A673 (cell line): Measurements from ENCODE around the gene CCBE1. TPM values are rescaled to one million over a fixed set of nuclear protein-coding genes. Genes with fewer than 3 reads are reported as not detected.

ENCODE experiments used
- BruUV-seq: library from RNA; stranded (reverse); fragments of 400-500 nt; replicated peaks from 2 replicates; lab custom pipeline; 2021; lab: Mats Ljungman, UMichigan
- CTCF ChIA-PET: fragments of 300-600 bp; sonication (Branson Sonifier 250); formaldehyde crosslinking; loops from one replicate; lab custom pipeline; 2022; ENCODE audit warnings: antibody characterized with exemption; lab: Charles Lee
- POLR2A ChIA-PET: fragments of 300-600 bp; sonication (Branson Sonifier 250); formaldehyde crosslinking; loops from one replicate; lab custom pipeline; 2022; ENCODE audit warnings: antibody characterized with exemption; ENCODE audit not compliant: low non-redundant PET; lab: Charles Lee
- DNase-seq: peaks from one replicate; pipeline ENCODE4 v3.0.0-alpha.2; 2015; ENCODE audit warnings: low spot score
- H3K27ac ChIP-seq: fragments of 200-600 bp; sonication (generic); 2 replicates; pipeline ENCODE4 v1.5.1; 2016; ENCODE audit warnings: mixed run types, low read depth, mild to moderate bottlenecking, mixed read lengths, antibody characterized with exemption, low read length; ENCODE audit not compliant: poor library complexity, severe bottlenecking
- H3K27me3 ChIP-seq: fragments of 200-600 bp; sonication (generic); replicated peaks from 2 replicates; pipeline ENCODE4 v1.6.1; 2017; ENCODE audit warnings: mixed run types, low read depth, mild to moderate bottlenecking, mixed read lengths, antibody characterized with exemption, low read length; ENCODE audit not compliant: insufficient read depth, poor library complexity
- H3K36me3 ChIP-seq: fragments of 200-600 bp; sonication (generic); 2 replicates; pipeline ENCODE4 v1.6.1; 2016; ENCODE audit warnings: mixed run types, mild to moderate bottlenecking, mixed read lengths, antibody characterized with exemption, low read length; ENCODE audit not compliant: insufficient read depth, poor library complexity, severe bottlenecking
- H3K4me1 ChIP-seq: fragments of 200-600 bp; sonication (generic); 2 replicates; pipeline ENCODE4 v1.6.1; 2017; ENCODE audit warnings: mixed run types, mild to moderate bottlenecking, mixed read lengths, antibody characterized with exemption, low read length; ENCODE audit not compliant: insufficient read depth, poor library complexity, severe bottlenecking
- H3K4me3 ChIP-seq: fragments of 200-600 bp; sonication (generic); 2 replicates; pipeline ENCODE4 v1.5.1; 2016; ENCODE audit warnings: low read depth, mixed run types, mild to moderate bottlenecking, mixed read lengths, low read length; ENCODE audit not compliant: poor library complexity, severe bottlenecking
- H3K9me3 ChIP-seq: fragments of 200-600 bp; sonication (generic); 2 replicates; pipeline ENCODE4 v1.6.1; 2016; ENCODE audit warnings: mixed run types, low read depth, mild to moderate bottlenecking, mixed read lengths, antibody characterized with exemption, low read length; ENCODE audit not compliant: poor library complexity, severe bottlenecking
- CTCF ChIP-seq: fragments of 300-800, 200-600 bp; sonication (generic); conservative IDR thresholded peaks from 2 replicates; pipeline ENCODE4 v1.5.1; 2017; ENCODE audit warnings: low read depth, mild to moderate bottlenecking, antibody characterized with exemption, low read length, moderate library complexity, mixed read lengths
- EZH2 ChIP-seq: fragments of 200-600 bp; sonication (generic); IDR thresholded peaks from 2 replicates; pipeline ENCODE4 v1.6.1; 2017; ENCODE audit warnings: borderline replicate concordance, low read depth, mild to moderate bottlenecking, mixed read lengths, antibody characterized with exemption, low read length; ENCODE audit not compliant: poor library complexity, severe bottlenecking
- intact Hi-C: fragments of 100-400 bp; cut with micrococcal nuclease; formaldehyde crosslinking; loops from one replicate; pipeline ENCODE4 v1.10.0; 2022; ENCODE audit not compliant: unreplicated experiment
- total RNA-seq: library from RNA; stranded (reverse); gene quantifications from 2 replicates; pipeline ENCODE4 v1.2.3, GENCODE V29; 2021

Gene CCBE1
- total RNA-seq, 1 experiment from 2014 or later: not detected

GRCh38 chr18:59509481-59510442 lies 187.5 kb downstream of the CCBE1 start:
- BruUV-seq: no TSS peak
- Histone ChIP-seq H3K9me3 (no peaks in the 10 kb centered on the region), H3K4me3 (no peak overlapping the region), H3K36me3 (no peaks in the 10 kb centered on the region), H3K4me1 (no peaks in the 10 kb centered on the region), H3K27me3 (peaks cover 5% of the 10 kb centered on the region), H3K27ac (no peak overlapping the region)
- DNase-seq: no peak
- ChIA-PET POLR2A (no interaction called here), CTCF (no interaction called here)
- intact Hi-C loops: no loop called here
- TF ChIP-seq EZH2 (no peak), CTCF (no peak)

- intact Hi-C loops: no loop called here
- Histone ChIP-seq H3K36me3 (no peaks in the 10 kb centered on the region), H3K9me3 (no peaks in the 10 kb centered on the region), H3K4me1 (no peaks in the 10 kb centered on the region), H3K27ac (no peak overlapping the region), H3K27me3 (no peaks in the 10 kb centered on the region), H3K4me3 (no peak overlapping the region)
- no TSS peak for BruUV-seq
- ChIA-PET POLR2A (no interaction called here), CTCF (no interaction called here)
- TF ChIP-seq CTCF (no peak), EZH2 (no peak)
- DNase-seq: no peak
Measured at GRCh38 chr18:59505356-59505755, 191.9 kb downstream of the CCBE1 start.

- ChIA-PET CTCF (no interaction called here), POLR2A (no interaction called here)
- Histone ChIP-seq H3K4me3 (no peak overlapping the region), H3K27me3 (no peaks in the 10 kb centered on the region), H3K4me1 (no peaks in the 10 kb centered on the region), H3K27ac (no peak overlapping the region), H3K9me3 (no peaks in the 10 kb centered on the region), H3K36me3 (no peaks in the 10 kb centered on the region)
- TF ChIP-seq CTCF (no peak), EZH2 (no peak)
- BruUV-seq: no TSS peak
- DNase-seq: no peak
- intact Hi-C loops: no loop called here
Measured at GRCh38 chr18:59502274-59503175, 194.7 kb downstream of the CCBE1 start.
